H1 (cell line): ENCODE measurements around the gene ZNF346. TPM values are rescaled to one million over a fixed set of nuclear protein-coding genes. Genes with fewer than 3 reads are reported as not detected.

Source experiments
- ATF3 ChIP-seq: IDR thresholded peaks from 2 replicates; pipeline ENCODE4 v1.6.1; 2011; ENCODE audit warnings: low read depth, mild to moderate bottlenecking, low read length; ENCODE audit not compliant: insufficient read depth
- BRCA1 ChIP-seq: IDR thresholded peaks from 2 replicates; pipeline ENCODE4 v1.6.1; 2012; ENCODE audit warnings: low read depth, low read length, improper control_type of control experiment
- CBX8 ChIP-seq: fragments of 300-800, 300-1000 bp; sonication (generic); IDR thresholded peaks from 2 replicates; pipeline ENCODE4 v1.7.1; 2016; ENCODE audit warnings: low read depth, low read length, borderline replicate concordance
- CEBPB ChIP-seq: IDR thresholded peaks from 2 replicates; pipeline ENCODE4 v1.6.1; 2012; ENCODE audit warnings: low read depth, low read length
- E2F6 ChIP-seq: IDR thresholded peaks from 2 replicates; pipeline ENCODE4 v1.6.1; 2012; ENCODE audit warnings: inconsistent platforms
- EP300 ChIP-seq, 2 experiments: IDR thresholded peaks; 1 replicate in 1 of 2; 2 replicates in 1 of 2; pipeline ENCODE4 v1.6.1; 2011 to 2012; ENCODE audit warnings: low read depth in 2 of 2, low read length in 2 of 2, mild to moderate bottlenecking in 2 of 2, borderline replicate concordance in 1 of 2, inconsistent platforms in 1 of 2, moderate library complexity in 1 of 2
- FOSL1 ChIP-seq: IDR thresholded peaks from 2 replicates; pipeline ENCODE4 v1.6.1; 2011; ENCODE audit warnings: mild to moderate bottlenecking, low read depth, low read length, moderate library complexity; ENCODE audit not compliant: insufficient read depth
- HDAC6 ChIP-seq: IDR thresholded peaks from one replicate; pipeline ENCODE4 v1.7.1; 2012; ENCODE audit warnings: low read depth, mild to moderate bottlenecking, inconsistent platforms, low read length, moderate library complexity
- JUN ChIP-seq: IDR thresholded peaks from 2 replicates; pipeline ENCODE4 v1.6.1; 2011; ENCODE audit warnings: low read depth, mild to moderate bottlenecking, improper control_type of control experiment, low read length
- KDM4A ChIP-seq: IDR thresholded peaks from one replicate; pipeline ENCODE4 v1.7.1; 2012; ENCODE audit warnings: low read depth, mild to moderate bottlenecking, moderate library complexity, low read length, inconsistent platforms; ENCODE audit not compliant: severe bottlenecking
- NRF1 ChIP-seq: IDR thresholded peaks from 2 replicates; pipeline ENCODE4 v1.6.1; 2011; ENCODE audit warnings: mild to moderate bottlenecking, low read depth, low read length, improper control_type of control experiment
- RAD21 ChIP-seq, 2 experiments: IDR thresholded peaks in 1 of 2; conservative IDR thresholded peaks in 1 of 2; 2 replicates each; pipeline ENCODE4 v1.6.1; 2011; ENCODE audit warnings: low read depth in 2 of 2, low read length in 2 of 2, improper control_type of control experiment in 1 of 2, inconsistent platforms in 1 of 2, mild to moderate bottlenecking in 1 of 2, moderate library complexity in 1 of 2
- SIN3A ChIP-seq, 2 experiments: IDR thresholded peaks in 1 of 2; conservative IDR thresholded peaks in 1 of 2; 2 replicates each; pipeline ENCODE4 v1.6.1; 2011 to 2012; ENCODE audit warnings: low read length in 2 of 2, improper control_type of control experiment in 1 of 2, low read depth in 1 of 2, mild to moderate bottlenecking in 1 of 2
- SIX5 ChIP-seq: IDR thresholded peaks from 2 replicates; pipeline ENCODE4 v1.6.1; 2011; ENCODE audit warnings: mild to moderate bottlenecking, low read depth, low read length
- TAF7 ChIP-seq: optimal IDR thresholded peaks from 2 replicates; pipeline ENCODE3; 2011; ENCODE audit warnings: low read depth, mild to moderate bottlenecking, inconsistent platforms, low read length, moderate library complexity, borderline replicate concordance
- TBP ChIP-seq: IDR thresholded peaks from 2 replicates; pipeline ENCODE4 v1.6.1; 2011; ENCODE audit warnings: low read depth, low read length, improper control_type of control experiment
- TCF12 ChIP-seq: IDR thresholded peaks from 2 replicates; pipeline ENCODE4 v1.6.1; 2011; ENCODE audit warnings: low read depth, mild to moderate bottlenecking, low read length
- TEAD4 ChIP-seq: IDR thresholded peaks from 2 replicates; pipeline ENCODE4 v1.6.1; 2012; ENCODE audit warnings: low read depth, low read length, inconsistent platforms, mixed read lengths
- polyA plus RNA-seq, 7 experiments: library from polyadenylated mRNA; depleted of rRNA in 3 of 7; stranded (reverse) in 5 of 7; unstranded in 2 of 7; fragments of >200 nt in 5 of 7; fragments of 200-250 nt in 2 of 7; gene quantifications; 1 replicate in 5 of 7; 2 replicates in 1 of 7; 4 replicates in 1 of 7; pipeline versions ENCODE4 v1.2.1 to v1.2.3, GENCODE V29; 2011 to 2013; ENCODE audit warnings: missing spikeins in 2 of 7, mixed read lengths in 2 of 7
- total RNA-seq: library from RNA; stranded (reverse); fragmentation: NEBNext Ultra II Directional; extraction: Animal tissue kit (Norgen Biotek cat#: 25700); gene quantifications from 2 replicates; pipeline ENCODE4 v1.2.1, GENCODE V29; 2021

The ZNF346 gene
- total and polyA plus RNA-seq, 2 of the 8 experiments (the other 6 are each of a cell fraction or from before 2014, with no cell fraction given): 19.9 to 20.8 TPM

DNA sequence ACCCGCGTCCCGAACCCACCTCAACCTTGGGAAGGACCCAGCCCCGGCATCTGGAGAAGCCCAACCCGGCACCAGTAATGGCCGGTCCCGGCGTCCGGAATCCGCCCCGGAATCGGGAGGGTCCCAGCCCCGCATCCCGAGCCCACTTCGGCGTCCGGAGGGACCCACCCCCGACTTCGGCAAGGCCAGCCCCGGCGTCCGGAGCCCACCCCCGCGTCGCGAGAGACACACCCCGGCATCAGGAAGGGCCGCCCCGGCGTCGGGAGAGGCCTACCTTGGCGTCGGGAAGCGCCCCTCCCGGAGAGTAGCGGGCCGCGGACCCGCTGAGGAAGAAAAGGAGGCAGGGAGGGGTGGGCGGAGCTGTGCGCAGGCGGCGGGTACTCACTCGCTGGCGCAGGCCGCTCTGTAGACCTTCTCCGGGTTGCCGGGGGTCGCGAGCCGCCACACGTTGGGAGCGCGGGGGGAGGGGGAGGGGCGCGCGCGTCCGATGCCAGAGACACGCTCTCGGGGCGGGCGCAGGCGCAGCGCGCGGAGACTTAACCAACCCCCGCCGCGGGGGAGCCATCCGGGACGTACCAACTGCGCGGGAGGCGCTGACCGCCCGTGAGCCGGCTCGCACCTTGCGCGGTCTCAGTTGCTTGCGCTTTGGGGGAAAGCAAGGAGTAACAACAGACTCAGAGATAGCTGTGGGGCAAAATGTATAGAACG, 16.1 kb upstream of the ZNF346 start, which contains the start of gene UIMC1 (continued):
- 0 out of 2 replicates have a peak, but pooled peaks have one; percentile 13 for TF ChIP-seq FOSL1
- TF ChIP-seq TAF7: no peak
- TF ChIP-seq CEBPB: no peak
- peak in 1 of 2 experiments; percentile 100; a peak in 2 of 3 replicates for TF ChIP-seq EP300 (IDR thresholded peaks at IDR 0.05; ENCODE audit: borderline replicate concordance in 1 of 2, low read depth in 2 of 2, low read length in 2 of 2)
- TF ChIP-seq SIX5: peak; percentile 48; the same call in 1 of the 2 replicates
- TF ChIP-seq SIN3A (conservative IDR thresholded peaks at IDR 0.05 in 1 of 2, IDR thresholded peaks at IDR 0.05 in 1 of 2; ENCODE audit: low read depth in 1 of 2, low read length in 2 of 2): peak; percentile 33 to 50; a peak in 2 of 4 replicates
- TF ChIP-seq JUN: no peak
- peak; percentile 61 for TF ChIP-seq NRF1
- no peak for TF ChIP-seq CBX8
- TF ChIP-seq TCF12: 0 out of 2 replicates have a peak, but pooled peaks have one; percentile 18
- no peak for TF ChIP-seq ATF3
- TF ChIP-seq RAD21 (IDR thresholded peaks at IDR 0.05 in 1 of 2, conservative IDR thresholded peaks at IDR 0.05 in 1 of 2; ENCODE audit: low read depth in 2 of 2, low read length in 2 of 2): no peak; a peak in 1 of 4 replicates
- TF ChIP-seq TBP: peak; percentile 68; the same call in 1 of the 2 replicates
- TF ChIP-seq KDM4A: no peak
- TF ChIP-seq BRCA1: peak; percentile 23; the same call in 1 of the 2 replicates
- 0 out of 2 replicates have a peak, but pooled peaks have one; percentile 11 for TF ChIP-seq E2F6
- TF ChIP-seq HDAC6: no peak
- TF ChIP-seq TEAD4: 0 out of 2 replicates have a peak, but pooled peaks have one; percentile 38
